Stimulated activated CD8-positive, alpha-beta memory T cell treated with anti-CD3 and anti-CD28 coated beads, Interleukin-4, amount 100 ng/mL, for 48 hours (primary cell): ENCODE data around the gene RPS6KC1.

Experiments used
- DNase-seq: peaks from one replicate; pipeline ENCODE4 v3.0.0-alpha.2; 2020

The RPS6KC1 gene

DNA sequence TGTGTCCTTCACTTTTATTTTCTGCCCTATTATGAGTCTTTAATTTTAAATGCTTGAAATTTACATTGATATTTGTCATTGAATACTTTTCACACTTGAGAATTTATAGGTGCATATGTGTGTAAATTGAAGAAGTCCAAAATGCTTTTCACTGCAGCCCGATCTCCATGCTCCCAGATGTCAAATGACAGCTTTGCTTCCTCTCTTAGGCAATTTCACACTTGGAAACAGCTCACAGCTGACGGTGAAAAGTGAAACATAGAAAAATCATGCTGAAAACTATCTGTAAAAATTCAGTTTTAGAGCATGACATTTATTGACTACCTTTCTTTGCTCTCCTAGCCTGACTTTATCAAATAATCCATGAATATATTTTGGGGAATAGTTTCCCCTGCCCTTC is 196.0 kb downstream of the RPS6KC1 start:
- no peak for DNase-seq

DNA sequence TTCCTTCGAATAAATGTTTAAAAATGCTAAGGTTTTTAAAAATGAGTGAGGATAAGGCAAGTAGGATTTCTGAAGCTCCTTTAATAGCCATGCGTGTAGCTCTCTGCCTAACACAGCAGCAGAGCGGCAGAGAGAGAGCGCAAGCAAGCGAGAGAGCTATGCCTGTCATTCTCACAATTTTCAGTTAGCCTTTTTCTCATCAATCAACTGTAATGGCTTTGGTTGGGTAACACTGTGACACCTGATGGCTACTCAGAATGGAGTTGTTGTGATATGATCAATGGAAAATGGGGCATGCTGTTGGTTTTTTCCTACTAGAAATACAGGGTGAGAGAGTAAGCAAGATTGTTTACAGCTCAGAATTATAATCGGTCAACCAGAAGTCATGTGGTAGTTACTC is 198.4 kb downstream of the RPS6KC1 start:
- no peak for DNase-seq

DNA sequence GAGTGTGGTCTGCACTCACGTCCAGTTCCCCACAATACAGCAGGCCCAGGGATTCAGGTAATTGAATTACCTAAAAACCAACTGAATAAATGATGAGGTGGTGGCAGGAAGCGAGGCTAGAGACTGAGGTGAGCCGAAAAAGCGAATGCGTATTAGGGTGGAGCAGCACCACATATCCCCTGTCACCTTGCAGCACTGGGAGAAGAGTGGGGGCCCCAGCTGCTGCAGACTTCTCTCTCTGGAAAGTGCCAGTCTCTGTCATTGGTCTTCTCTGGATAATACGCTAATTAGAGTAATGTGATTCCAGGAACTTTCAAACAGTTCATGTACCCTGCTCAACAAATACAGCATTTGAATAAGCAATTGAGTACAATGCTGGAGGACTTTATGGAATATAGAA is 199.0 kb downstream of the RPS6KC1 start:
- no peak for DNase-seq

DNA sequence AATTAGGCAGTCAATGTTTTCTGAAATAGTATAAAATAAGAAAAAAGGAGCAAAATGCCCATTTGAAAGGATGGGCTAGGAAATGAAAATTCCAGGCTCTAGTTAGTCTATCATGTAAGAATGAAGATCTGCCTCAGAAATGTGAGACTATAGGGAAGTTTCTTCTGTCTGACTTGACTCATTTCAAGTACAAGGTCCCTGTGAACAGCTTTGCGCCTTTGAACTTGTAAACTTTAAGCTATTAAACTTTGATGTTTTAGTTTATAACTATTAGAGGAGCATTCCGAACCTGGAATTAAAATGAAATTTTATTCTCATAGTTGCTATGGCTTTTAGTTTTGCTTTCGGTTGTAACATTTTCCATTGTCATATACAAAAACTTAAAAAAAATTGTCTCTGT is 199.4 kb downstream of the RPS6KC1 start:
- no peak for DNase-seq

DNA sequence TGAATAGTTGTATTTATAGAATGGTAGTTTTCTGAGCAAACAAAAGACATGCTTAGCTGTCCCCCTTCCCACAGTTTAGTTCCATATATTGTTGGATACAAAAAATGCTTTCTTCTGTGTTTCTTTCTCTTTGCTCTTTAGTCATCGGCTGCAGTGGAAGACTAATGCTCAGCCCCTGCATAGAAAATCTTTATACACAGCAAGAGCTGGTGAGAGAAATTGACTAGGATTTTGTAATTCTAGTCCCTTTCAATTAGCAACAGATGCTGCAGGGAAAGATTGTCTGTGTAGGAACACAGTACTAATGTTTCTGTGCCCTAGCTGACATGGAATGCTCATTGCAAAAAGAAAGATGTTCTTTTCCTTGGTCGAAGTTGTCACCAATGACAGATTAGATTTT is 200.9 kb downstream of the RPS6KC1 start:
- no peak for DNase-seq

DNA sequence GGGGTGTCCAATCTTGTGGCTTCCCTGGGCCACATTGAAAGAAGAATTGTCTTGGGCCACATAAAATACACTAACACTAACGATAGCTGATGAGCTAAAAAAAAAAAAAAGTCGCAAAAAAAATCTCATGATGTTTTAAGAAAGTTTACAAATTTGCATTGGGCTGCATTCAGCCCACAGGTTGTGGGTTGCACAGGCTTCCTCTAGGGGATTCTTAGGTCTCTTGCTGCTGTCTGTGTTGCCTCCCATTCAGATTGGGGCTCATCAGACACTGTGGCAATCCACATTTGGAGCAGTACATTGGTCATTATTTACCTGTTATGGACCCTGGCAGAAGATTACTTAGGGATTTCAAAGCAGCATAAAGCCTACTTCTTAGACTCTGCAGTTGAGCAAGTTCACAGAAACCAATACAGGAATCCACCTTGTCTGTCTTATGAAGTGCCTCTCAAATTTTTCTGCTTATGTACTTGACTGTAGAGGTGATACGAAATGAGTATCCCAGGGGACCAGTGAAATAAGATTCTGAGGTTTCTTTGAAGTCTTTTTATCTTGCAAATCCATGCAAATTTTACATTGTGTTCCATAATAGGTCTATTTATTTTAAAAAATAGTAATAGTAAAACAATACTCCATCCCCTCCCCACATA is 205.5 kb downstream of the RPS6KC1 start:
- DNase-seq: no peak

DNA sequence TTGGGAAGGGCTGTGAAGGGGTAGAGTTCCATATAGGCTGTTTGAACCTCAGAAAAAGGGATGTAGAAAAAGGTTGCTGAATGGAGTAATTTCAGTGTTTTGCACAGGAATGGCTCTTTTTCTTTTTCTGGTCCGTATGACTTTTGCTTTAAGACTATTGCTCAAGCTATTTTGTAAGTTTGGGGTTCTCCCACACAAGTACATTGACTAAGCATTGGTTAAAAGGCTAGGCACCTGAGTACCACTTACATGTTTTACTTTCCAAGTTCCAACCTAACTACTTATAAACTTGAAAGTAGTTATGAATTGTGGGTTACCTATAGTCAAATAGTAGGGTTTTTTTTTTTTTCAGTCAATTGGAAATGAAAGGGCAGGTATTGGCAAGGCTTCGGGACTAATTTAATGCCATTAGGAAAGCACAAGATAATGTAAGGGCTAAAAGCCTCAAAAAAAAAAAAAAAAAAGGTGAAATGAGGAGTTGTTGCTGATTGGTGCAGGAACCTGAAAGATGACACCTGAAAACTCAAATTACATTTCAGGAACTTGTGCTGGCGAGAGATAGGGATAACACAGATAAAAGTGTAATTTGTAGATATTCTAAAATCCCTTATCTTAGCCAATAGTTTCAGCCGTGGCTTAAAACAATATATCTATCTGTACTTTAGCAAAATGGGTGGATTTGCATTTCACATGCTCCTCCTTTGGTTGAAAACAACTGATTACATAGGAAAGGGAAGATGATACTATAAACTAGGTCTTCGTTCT is 209.5 kb downstream of the RPS6KC1 start:
- DNase-seq: no peak

DNA sequence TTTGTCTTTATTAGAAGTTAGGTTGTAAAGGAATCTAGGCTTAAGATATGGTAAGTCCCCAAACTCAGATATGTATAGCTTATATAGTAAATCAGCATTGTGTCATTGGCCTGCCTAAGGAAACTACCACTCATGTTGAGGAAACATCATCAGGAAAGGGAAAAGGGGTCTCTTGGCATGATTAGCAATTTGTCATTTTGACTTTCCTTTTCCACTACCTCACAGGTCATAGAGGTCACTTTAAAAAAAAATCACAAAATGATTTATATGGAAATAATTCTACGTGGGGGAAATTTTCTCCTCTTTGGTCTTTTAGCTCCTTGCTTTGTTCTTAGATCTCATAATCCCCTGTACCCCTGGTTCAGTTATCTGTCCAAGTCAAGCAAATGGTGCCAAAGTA is 213.5 kb downstream of the RPS6KC1 start:
- DNase-seq: no peak

DNA sequence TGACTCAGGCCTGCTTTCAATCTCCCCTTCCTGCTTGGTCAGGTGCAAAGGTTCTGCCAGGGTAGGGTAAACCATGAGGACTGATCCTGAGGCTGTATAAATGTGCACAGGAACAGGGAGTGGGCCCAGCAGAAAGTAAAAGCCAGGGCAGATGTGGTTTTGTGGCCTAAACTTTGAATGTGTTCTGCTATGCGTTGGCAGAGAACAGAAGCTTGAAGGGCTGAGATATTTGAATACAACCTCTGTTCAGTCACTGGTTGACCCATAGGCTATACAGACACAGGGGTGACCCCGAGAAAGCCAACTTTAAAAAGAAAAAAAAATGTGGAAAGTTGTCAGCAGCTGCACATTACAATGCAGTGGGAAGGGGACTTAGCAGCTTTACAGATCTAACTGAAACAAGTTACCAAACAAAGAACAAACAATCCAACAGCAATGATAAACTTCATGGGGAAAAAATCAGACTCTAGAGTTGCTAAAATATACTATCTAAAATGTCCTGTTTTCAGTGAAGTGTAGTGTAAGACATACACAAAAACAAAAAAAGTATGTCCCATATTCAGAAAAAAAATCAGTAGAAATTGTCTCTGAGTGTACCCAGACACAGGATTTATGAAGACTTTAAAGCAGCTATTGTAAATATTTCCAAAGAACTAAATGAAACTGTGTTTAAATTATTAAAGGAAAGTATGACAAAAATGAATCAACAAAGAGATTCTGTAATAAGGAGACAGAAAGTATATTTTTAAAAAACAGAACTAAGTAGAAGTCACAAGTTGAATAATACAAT is 216.1 kb downstream of the RPS6KC1 start:
- DNase-seq: no peak

DNA sequence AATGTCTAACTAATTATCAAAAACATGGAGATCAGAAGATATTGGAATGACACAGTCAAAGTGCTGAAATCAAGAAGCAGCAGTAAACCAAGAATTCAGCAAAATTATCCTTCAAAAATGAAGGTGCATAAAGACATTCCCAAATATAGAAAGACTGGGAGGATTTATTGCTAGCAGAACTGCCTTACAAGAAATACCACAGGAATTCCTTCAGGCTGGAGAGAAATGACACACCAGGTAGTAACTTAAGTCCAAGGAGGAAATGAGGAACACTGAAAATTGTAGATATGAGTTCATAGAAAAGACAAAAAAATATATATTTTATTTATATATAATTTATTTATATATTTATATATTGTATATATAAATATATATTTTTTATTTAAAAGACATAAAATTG is 217.2 kb downstream of the RPS6KC1 start:
- DNase-seq: no peak

DNA sequence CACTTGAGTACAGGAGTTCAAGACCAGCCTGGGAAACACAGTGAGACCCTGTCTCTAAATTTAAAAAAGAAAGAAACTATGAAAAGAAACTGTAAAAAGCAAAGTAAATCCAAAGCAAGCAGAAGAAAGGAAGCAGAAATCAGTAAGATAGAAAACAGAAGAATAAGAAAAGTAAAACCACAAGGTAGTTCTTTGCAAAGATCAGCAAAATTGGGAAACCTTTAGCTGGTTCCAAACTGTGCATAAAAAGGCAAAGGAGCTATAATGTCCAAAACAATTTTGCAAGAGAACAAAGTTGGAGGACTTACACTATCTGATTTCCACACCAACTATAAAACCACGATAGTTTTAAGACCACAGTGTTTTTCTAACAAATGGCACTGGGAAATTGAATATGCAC is 218.8 kb downstream of the RPS6KC1 start:
- DNase-seq: no peak

DNA sequence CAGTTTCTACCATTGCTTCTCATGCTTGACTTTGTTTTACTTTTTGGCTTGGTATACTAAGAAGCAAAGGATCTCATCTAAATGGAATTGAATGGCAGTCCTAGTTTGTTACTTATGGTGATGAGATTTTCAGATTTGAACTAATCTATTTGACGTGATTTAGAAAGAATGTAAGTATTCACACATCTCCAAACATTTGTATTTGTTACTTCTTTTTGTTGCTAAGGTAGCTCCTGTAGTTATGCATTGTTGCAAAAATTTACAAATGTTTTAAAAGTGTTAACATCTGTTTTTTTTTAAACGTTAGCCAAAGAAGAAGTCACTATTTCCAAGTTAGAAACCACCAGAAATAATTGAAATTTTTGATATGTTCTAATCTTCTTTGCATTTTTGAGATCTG is 222.5 kb downstream of the RPS6KC1 start:
- DNase-seq: no peak

DNA sequence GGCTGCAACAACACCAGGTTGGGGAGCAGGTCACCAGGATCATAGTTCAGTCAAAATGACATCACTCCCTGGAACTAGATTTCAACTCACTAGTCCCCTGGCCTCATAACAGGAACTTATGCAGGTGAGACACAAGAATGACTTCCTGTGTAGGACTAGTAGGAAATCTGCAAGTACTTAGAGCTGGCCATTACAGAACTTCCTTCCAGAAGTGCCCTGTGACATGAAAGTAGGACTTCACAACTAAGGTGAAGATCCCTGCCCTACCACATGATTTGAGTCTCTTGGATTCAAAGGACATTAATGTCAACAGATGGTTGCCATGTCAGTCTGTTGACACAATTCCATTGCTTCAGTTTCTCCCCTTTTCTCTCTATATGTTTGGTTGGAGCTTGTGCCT is 223.1 kb downstream of the RPS6KC1 start:
- DNase-seq: no peak

DNA sequence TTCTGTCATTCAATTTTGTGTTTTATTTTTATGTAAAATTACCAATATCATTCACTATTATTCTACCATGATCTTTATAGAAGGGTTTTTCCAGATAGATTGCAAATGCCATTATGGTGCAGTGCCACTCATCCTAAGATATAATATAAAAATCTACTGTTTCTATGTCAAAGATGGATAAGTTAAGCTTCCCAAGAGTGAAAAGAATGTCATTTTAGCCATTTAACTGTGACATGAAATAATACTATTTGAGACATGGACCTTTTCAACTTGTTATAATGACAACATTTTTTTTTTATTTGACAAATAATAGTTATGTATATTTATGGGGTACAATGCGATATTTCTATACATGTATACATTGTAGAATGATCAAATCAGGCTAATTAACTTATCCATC is 224.3 kb downstream of the RPS6KC1 start:
- no peak for DNase-seq

DNA sequence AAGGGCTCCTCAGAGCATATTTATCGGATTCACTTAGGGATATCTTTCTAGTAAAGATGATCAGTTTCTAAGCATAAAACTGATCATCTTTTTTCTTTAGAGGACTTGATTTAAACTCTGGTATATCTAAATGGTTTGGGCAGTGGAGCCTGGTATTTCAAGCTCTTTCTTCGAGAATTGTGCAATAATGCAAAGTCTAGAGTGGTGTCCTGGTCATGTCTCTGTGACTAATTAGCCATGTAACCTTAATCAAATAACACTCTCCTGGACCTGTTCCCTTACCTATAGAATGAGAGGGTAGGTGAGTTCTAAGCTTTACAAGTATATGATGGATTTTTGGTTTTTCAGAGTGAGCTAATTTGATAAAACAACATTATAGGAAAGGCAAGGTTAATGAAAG is 225.2 kb downstream of the RPS6KC1 start:
- no peak for DNase-seq

DNA sequence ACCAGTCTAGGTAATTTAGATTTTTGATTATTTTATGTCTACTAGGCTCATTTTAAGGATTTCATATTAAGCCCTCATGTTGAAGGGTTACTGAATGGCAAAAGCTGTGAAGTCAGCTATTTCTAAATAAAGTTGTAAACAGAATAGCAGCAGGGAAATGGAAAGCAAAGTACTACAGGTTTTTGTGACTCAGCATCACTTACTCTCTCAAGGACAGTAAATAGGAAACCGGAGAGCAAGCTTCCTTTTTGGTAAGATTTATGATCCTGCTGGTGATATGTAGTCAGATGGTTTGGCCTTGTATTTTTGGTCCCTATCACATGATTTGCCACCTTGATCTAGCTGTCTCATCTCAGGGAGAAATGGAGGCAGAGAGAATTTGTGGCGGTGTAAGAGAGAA is 226.0 kb downstream of the RPS6KC1 start:
- DNase-seq: no peak

DNA sequence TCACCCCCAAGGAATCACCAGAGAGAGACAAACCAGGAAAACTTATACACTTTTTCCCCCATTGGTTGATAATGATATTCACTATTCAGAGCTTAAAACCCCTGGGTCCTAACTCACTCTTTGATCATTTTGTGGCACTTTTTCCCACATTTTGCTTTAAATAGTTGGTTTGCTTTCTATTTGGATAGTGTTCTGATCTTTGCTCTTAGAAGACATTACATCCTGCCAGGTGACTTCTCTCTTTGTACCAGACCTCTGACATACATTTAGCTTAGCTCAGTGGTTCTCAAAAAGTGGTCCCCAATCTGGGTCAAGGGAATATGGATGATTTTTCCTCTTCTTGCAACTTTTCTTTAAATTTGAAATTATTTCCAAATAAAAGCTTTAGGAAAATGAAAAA is 228.4 kb downstream of the RPS6KC1 start:
- DNase-seq: no peak

DNA sequence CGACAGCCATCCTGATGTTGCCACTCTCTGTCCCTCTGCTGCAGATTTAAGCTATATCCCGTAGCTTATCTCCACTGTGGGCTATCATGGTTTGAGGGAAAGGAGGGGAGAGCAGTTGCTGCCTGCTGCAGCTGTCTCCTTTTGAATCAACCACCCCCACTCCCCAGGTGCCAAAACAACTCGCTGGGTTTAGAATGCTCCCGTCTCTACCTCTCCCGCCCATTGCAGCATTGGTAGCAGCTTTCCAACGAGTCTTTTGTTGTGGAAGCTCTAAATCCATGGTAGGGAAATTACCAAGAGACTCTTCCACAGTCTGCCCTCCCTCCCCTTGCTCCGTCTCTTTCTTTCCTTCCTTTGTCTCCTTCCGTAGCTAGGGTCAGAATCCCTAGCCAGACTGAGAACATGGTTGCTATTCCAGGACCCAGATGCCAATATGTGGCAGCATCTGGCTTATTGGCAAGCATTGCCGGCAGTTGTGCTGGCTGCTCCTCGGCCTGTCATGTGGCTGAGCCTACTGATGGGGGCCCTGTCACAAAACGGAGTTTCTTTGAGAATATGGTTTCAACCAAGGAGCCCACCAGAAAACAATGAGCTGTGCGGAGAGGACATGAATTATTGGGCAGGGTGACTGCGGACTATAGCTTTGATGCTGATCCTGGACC is 230.7 kb downstream of the RPS6KC1 start:
- DNase-seq: no peak

DNA sequence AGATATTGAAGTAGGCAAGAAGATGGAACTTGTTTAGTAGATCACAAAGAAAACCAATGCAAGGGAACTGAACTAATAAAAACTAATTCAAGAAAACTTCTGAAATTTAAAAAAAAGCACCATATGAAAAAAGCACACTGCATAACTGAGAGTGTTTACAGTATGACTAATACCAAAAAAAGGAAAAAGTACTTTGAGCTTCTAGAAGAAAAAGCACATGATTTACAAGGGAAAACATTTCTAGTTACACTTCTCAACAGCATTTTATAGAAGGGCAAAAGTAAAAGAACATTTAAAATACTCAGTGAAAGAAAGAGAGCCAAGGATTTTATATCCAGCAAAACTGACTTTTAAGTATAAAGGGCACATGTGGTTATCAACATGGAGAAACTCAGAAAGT is 233.6 kb downstream of the RPS6KC1 start:
- no peak for DNase-seq

DNA sequence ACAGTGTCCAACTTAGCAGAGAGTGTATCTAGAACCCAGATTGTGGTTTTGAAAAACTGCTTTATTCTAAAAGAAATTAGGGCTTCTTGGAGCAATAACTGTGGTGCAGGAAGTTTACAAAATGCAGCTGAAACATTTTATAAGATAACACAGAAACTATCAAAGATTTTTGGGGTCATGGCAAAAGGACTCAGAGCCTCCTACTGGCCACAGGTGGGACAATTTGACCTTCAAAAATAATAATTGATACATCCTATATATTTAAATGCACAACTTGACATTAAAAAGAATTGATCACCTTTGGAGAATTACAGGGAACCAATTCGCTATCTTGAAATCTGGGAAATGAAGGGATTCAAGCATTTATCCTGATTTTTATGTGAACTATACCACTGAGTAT is 235.2 kb downstream of the RPS6KC1 start:
- no peak for DNase-seq

DNA sequence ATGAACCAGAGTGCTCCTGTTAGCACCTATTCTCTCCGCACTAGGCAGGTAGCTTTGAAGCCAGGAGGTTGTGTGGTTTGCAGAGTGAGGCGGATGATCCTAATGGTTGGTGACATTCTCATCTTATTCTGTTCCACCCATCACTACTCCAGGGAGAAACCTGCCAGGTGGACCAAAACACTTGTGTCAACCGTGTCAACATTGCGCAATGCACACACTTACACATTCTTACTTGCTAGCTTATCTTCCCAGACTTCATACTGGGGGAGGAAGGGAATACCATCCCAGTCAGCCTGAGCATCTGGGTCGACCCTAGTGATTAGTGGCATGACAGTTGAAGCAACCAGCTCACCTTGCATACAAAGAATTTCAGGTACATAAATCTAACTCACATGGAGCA is 236.9 kb downstream of the RPS6KC1 start:
- DNase-seq: no peak

DNA sequence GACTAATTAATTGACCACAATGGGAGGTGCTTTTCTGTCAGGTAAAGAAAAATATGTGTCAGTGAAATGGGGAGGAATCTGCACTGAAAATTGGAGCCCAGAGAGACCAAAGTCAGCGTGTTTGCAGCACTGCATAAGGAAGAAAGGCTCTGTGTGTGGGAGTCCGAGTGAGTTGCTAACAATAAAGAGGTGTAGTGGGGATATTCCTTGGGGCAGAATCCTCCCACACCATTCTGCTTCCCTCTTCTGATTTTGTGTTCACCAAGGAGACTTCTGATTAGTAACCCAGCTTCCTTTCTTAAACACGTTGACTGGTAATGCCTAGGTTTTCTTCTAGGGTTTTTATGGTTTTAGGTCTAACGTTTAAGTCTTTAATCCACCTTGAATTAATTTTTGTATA is 240.5 kb downstream of the RPS6KC1 start:
- no peak for DNase-seq

DNA sequence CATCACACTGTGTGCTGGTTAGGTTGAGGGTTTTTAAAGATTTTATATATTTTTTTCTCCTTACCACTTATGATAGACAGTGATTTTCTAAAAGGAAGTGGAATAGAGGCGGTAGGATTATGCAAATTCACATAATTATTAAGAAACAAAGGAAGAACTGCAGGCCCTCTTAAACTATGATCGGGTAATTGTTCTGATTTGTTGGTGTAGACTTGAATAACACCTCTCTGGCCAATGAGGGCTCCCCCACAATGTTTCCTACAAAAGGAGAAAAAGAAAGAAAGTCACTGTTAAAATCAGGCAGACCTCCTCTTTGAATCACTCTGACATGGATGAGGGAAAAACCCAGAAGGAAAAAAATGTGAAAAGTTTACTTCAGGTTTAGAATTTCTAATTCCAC is 241.6 kb downstream of the RPS6KC1 start:
- DNase-seq: no peak

DNA sequence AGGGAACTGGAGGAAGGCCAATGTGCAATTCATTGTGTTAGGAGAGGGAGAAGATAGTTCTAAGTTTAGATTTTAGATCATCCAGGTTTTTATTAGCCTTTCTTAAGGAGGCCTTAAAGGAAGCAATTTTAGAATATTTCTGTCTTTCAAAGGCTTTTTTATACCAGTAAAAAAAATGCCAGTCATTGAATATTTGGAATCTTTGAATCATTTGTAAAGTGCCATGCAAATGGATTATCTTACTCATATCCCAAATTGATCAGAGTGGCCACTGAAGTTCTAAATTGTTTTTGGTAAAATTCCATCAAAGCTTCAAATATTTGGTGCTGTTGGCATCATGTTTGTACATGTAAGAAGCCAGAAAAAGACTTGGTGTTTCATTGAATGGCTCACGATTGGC is 244.8 kb downstream of the RPS6KC1 start:
- DNase-seq: no peak
